GM23248 (cell line): Measurements from ENCODE around the gene PHOSPHO1.

ENCODE experiments used
- EZH2 ChIP-seq: fragments of 200-600 bp; sonication (generic); IDR thresholded peaks from 2 replicates; pipeline ENCODE4 v1.6.1; 2018; ENCODE audit warnings: antibody characterized with exemption, mild to moderate bottlenecking; ENCODE audit not compliant: insufficient read depth, poor library complexity, severe bottlenecking
- EZH2phosphoT487 ChIP-seq: fragments of 200-600 bp; sonication (generic); IDR thresholded peaks from 2 replicates; pipeline ENCODE4 v1.6.1; 2018; ENCODE audit warnings: antibody characterized with exemption, moderate library complexity, mild to moderate bottlenecking, low read depth; ENCODE audit not compliant: insufficient read depth

GRCh38 chr17:49278076-49278475 lies 47.5 kb upstream of the PHOSPHO1 start:
- TF ChIP-seq EZH2 (no peak), EZH2phosphoT487 (no peak)
